Measurements from ENCODE around the gene ZFAND3. TPM values are rescaled to one million over a fixed set of nuclear protein-coding genes. Genes with fewer than 3 reads are reported as not detected.

The ZFAND3 gene
- total and polyA plus RNA-seq, 2 donors (not counting 1 experiment from before 2014, with no cell fraction given): 13.5 to 58.3 TPM

GRCh38 chr6:37889486-37889885 is 70.0 kb downstream of the ZFAND3 start:
- Histone ChIP-seq H2AFZ (ENCODE audit: insufficient read depth, low read depth, low read length, poor library complexity, severe bottlenecking) (no peak overlapping the region), H3K4me2 (replicated peaks; ENCODE audit: low read depth, low read length, poor library complexity, severe bottlenecking) (no peak overlapping the region), H3K4me3 (ENCODE audit: control extremely low read depth in 1 of 5, extremely low read depth in 1 of 5, insufficient read depth in 1 of 5, low read depth in 2 of 5, low read length in 4 of 5) (no peak overlapping the region), H4K20me1 (ENCODE audit: control insufficient read depth, insufficient read depth, low read length, poor library complexity, severe bottlenecking) (peaks cover 24% of the 10 kb centered on the region), H3K79me2 (ENCODE audit: control insufficient read depth, insufficient read depth, low read length) (peaks cover 74% of the 10 kb centered on the region), H3K36me3 (replicated peaks in 1 of 2; ENCODE audit: control extremely low read depth in 1 of 2, control insufficient read depth in 1 of 2, extremely low read depth in 1 of 2, insufficient read depth in 2 of 2, low read length in 1 of 2) (no peaks in the 10 kb centered on the region), H3K4me1 (ENCODE audit: control insufficient read depth in 2 of 2, insufficient read depth in 2 of 2, low read length in 2 of 2) (peaks cover 11 to 15% of the 10 kb centered on the region in 2 donors), H3K9me3 (ENCODE audit: control extremely low read depth in 1 of 3, control insufficient read depth in 2 of 3, insufficient read depth in 1 of 3, low read length in 2 of 3) (peaks cover 0 to 8% (median 0%) of the 10 kb centered on the region in 3 donors), H3K9ac (ENCODE audit: low read length) (no peak overlapping the region), H3K27me3 (replicated peaks in 1 of 4; ENCODE audit: control extremely low read depth in 1 of 4, control insufficient read depth in 3 of 4, insufficient read depth in 4 of 4, low read length in 3 of 4) (no peaks in the 10 kb centered on the region), H3K27ac (ENCODE audit: low read length in 2 of 2) (no peak overlapping the region)
- ATAC-seq (ENCODE audit: low read depth): no peak
- Mint-ChIP-seq H3K27me3 (no peaks in the 10 kb centered on the region), H3K27ac (no peak overlapping the region), H3K4me3 (no peak overlapping the region), H3K4me1 (peaks cover 52% of the 10 kb centered on the region), H3K9me3 (ENCODE audit: insufficient read depth) (no peaks in the 10 kb centered on the region)
- no peak for DNase-seq
- intact Hi-C loops (cut with micrococcal nuclease): loop anchor here (10.0 kb wide), 1 partner anchor 125 kb away; no protein-coding TSS in a partner anchor
- ChIA-PET CTCF (interaction anchor here (1.2 to 1.3 kb wide), 2 partner anchors 11 to 30 kb away, joined by 3 read pairs; no protein-coding TSS in a partner anchor), POLR2A (no interaction called here)
- TF ChIP-seq CTCF (IDR thresholded peaks at IDR 0.05) (no peak), EZH2 (IDR thresholded peaks at IDR 0.05; ENCODE audit: borderline replicate concordance, insufficient read depth, low read depth, low read length, poor library complexity, severe bottlenecking) (no peak)

- Mint-ChIP-seq H3K4me3 (no peak overlapping the region), H3K27ac (no peak overlapping the region), H3K9me3 (ENCODE audit: insufficient read depth) (peaks cover 4% of the 10 kb centered on the region), H3K4me1 (peaks cover 52% of the 10 kb centered on the region), H3K27me3 (no peaks in the 10 kb centered on the region)
- Histone ChIP-seq H3K27me3 (replicated peaks in 1 of 4; ENCODE audit: control extremely low read depth in 1 of 4, control insufficient read depth in 3 of 4, insufficient read depth in 4 of 4, low read length in 3 of 4) (no peaks in the 10 kb centered on the region), H3K4me3 (ENCODE audit: control extremely low read depth in 1 of 5, extremely low read depth in 1 of 5, insufficient read depth in 1 of 5, low read depth in 2 of 5, low read length in 4 of 5) (no peak overlapping the region), H3K36me3 (replicated peaks in 1 of 2; ENCODE audit: control extremely low read depth in 1 of 2, control insufficient read depth in 1 of 2, extremely low read depth in 1 of 2, insufficient read depth in 2 of 2, low read length in 1 of 2) (no peaks in the 10 kb centered on the region), H4K20me1 (ENCODE audit: control insufficient read depth, insufficient read depth, low read length, poor library complexity, severe bottlenecking) (peaks cover 16% of the 10 kb centered on the region), H3K9me3 (ENCODE audit: control extremely low read depth in 1 of 3, control insufficient read depth in 2 of 3, insufficient read depth in 1 of 3, low read length in 2 of 3) (peaks cover 0 to 12% (median 0%) of the 10 kb centered on the region in 3 donors), H3K4me2 (replicated peaks; ENCODE audit: low read depth, low read length, poor library complexity, severe bottlenecking) (no peak overlapping the region), H3K27ac (ENCODE audit: low read length in 2 of 2) (no peak overlapping the region), H2AFZ (ENCODE audit: insufficient read depth, low read depth, low read length, poor library complexity, severe bottlenecking) (no peak overlapping the region), H3K79me2 (ENCODE audit: control insufficient read depth, insufficient read depth, low read length) (peaks cover 76% of the 10 kb centered on the region), H3K9ac (ENCODE audit: low read length) (no peak overlapping the region), H3K4me1 (ENCODE audit: control insufficient read depth in 2 of 2, insufficient read depth in 2 of 2, low read length in 2 of 2) (peaks cover 11 to 15% of the 10 kb centered on the region in 2 donors)
- ATAC-seq (ENCODE audit: low read depth): no peak
- WGBS (ENCODE audit: insufficient coverage): no CpG with 5 or more reads among the region's 5 CpGs
- CTCF ChIA-PET: no interaction called here
- intact Hi-C loops (cut with micrococcal nuclease): no loop called here
- POLR2A ChIA-PET: no interaction called here
- TF ChIP-seq EZH2 (IDR thresholded peaks at IDR 0.05; ENCODE audit: borderline replicate concordance, insufficient read depth, low read depth, low read length, poor library complexity, severe bottlenecking) (no peak), CTCF (IDR thresholded peaks at IDR 0.05) (no peak)
- no peak for DNase-seq
Measured at GRCh38 chr6:37891072-37891471, 71.5 kb downstream of the ZFAND3 start.
